Fibroblast of lung (primary cell): ENCODE measurements around the gene DONSON. TPM values are rescaled to one million over a fixed set of nuclear protein-coding genes. Genes with fewer than 3 reads are reported as not detected.

Source experiments
- DNase-seq, 2 donors: peaks; one replicate each; pipeline versions ENCODE4 v3.0.0 to v3.0.0-alpha.2; 2010; ENCODE audit warnings: low read depth in 2 of 2
- H2AFZ ChIP-seq: 2 replicates; pipeline ENCODE4 v1.5.1; 2012; ENCODE audit warnings: low read length, control low read depth, inconsistent platforms
- H3K27ac ChIP-seq: 2 replicates; pipeline ENCODE4 v1.5.1; 2011; ENCODE audit warnings: low read length, control low read depth; ENCODE audit not compliant: insufficient read depth
- H3K27me3 ChIP-seq: 2 replicates; pipeline ENCODE4 v1.5.1; 2011; ENCODE audit warnings: mild to moderate bottlenecking, low read length; ENCODE audit not compliant: control insufficient read depth, insufficient read depth
- H3K36me3 ChIP-seq: 2 replicates; pipeline ENCODE4 v1.5.1; 2011; ENCODE audit warnings: low read length; ENCODE audit not compliant: control insufficient read depth, insufficient read depth
- H3K4me1 ChIP-seq: 2 replicates; pipeline ENCODE4 v1.5.1; 2011; ENCODE audit warnings: low read length; ENCODE audit not compliant: control insufficient read depth, insufficient read depth; ENCODE audit errors: extremely low read depth
- H3K4me2 ChIP-seq: 2 replicates; pipeline ENCODE4 v1.5.1; 2011; ENCODE audit warnings: low read length, control low read depth; ENCODE audit not compliant: insufficient read depth; ENCODE audit errors: extremely low read depth
- H3K4me3 ChIP-seq, 4 experiments: fragments of 200-600 bp in 1 of 4; sonication (generic) in 1 of 4; replicated peaks in 1 of 4; 2 replicates each; pipeline ENCODE4 v1.5.1; 2011 to 2016; ENCODE audit warnings: low read length in 4 of 4, low read depth in 3 of 4, mild to moderate bottlenecking in 3 of 4, control low read depth in 2 of 4, inconsistent platforms in 1 of 4, mixed read lengths in 1 of 4; ENCODE audit not compliant: insufficient read depth in 1 of 4; ENCODE audit errors: control extremely low read depth in 1 of 4
- H3K79me2 ChIP-seq: 2 replicates; pipeline ENCODE4 v1.5.1; 2012; ENCODE audit warnings: mild to moderate bottlenecking, low read length, inconsistent platforms; ENCODE audit not compliant: control insufficient read depth, insufficient read depth
- H3K9ac ChIP-seq: 2 replicates; pipeline ENCODE4 v1.5.1; 2011; ENCODE audit warnings: mild to moderate bottlenecking, low read length, control low read depth; ENCODE audit not compliant: insufficient read depth
- H3K9me3 ChIP-seq: 2 replicates; pipeline ENCODE4 v1.5.1; 2012; ENCODE audit warnings: low read depth, low read length; ENCODE audit not compliant: control insufficient read depth, insufficient read depth
- H4K20me1 ChIP-seq: 2 replicates; pipeline ENCODE4 v1.5.1; 2011; ENCODE audit warnings: low read length; ENCODE audit not compliant: control insufficient read depth, insufficient read depth; ENCODE audit errors: extremely low read depth
- CTCF ChIP-seq, 2 donors: IDR thresholded peaks in 1 of 2; conservative IDR thresholded peaks in 1 of 2; 1 replicate in 1 of 2; 2 replicates in 1 of 2; pipeline ENCODE4 v1.5.1; 2011 to 2012; ENCODE audit warnings: low read length in 2 of 2, control low read depth in 1 of 2, inconsistent platforms in 1 of 2, low read depth in 1 of 2, mild to moderate bottlenecking in 1 of 2
- EZH2 ChIP-seq: IDR thresholded peaks from 2 replicates; pipeline ENCODE4 v1.5.1; 2012; ENCODE audit warnings: low read length, control low read depth, mild to moderate bottlenecking; ENCODE audit errors: missing control alignments
- polyA plus RNA-seq, 2 donors: library from polyadenylated mRNA; depleted of rRNA in 1 of 2; stranded (reverse) in 1 of 2; unstranded in 1 of 2; fragments of >200 nt; gene quantifications; 2 replicates each; pipeline ENCODE4 v1.2.1, GENCODE V29; 2011 to 2012; ENCODE audit warnings: missing spikeins in 1 of 2
- total RNA-seq: library from RNA; depleted of rRNA; stranded (reverse); fragments of >200 nt; gene quantifications from 2 replicates; pipeline ENCODE4 v1.2.1, GENCODE V29; 2014

The DONSON gene
- total and polyA plus RNA-seq, 2 donors (not counting 1 experiment from before 2014, with no cell fraction given), result 14.7 to 23.6 TPM

- H3K36me3 ChIP-seq, result peaks cover 49% of the 10 kb centered on the region
- no peak for TF ChIP-seq CTCF (conservative IDR thresholded peaks at IDR 0.05 in 1 of 2, IDR thresholded peaks at IDR 0.05 in 1 of 2; ENCODE audit: low read depth in 1 of 2, low read length in 2 of 2)
- no peak for TF ChIP-seq EZH2
- H3K4me2 ChIP-seq, result no peak overlapping the region
Measured at GRCh38 chr21:33551664-33552063, 36.8 kb downstream of the DONSON start.

GRCh38 chr21:33550772-33551660 lies 37.5 kb downstream of the DONSON start:
- Histone ChIP-seq H3K36me3 (peaks cover 47% of the 10 kb centered on the region), H3K4me1 (no peaks in the 10 kb centered on the region), H3K4me2 (no peak overlapping the region), H3K27me3 (no peaks in the 10 kb centered on the region), H3K9ac (no peak overlapping the region), H3K9me3 (no peaks in the 10 kb centered on the region), H3K4me3 (no peak overlapping the region), H3K27ac (no peak overlapping the region), H2AFZ (no peak overlapping the region), H3K79me2 (peaks cover 97% of the 10 kb centered on the region), H4K20me1 (peaks cover 5% of the 10 kb centered on the region)
- TF ChIP-seq CTCF (conservative IDR thresholded peaks at IDR 0.05 in 1 of 2, IDR thresholded peaks at IDR 0.05 in 1 of 2; ENCODE audit: low read depth in 1 of 2, low read length in 2 of 2), result no peak
- no peak for TF ChIP-seq EZH2
- DNase-seq, result no peak

More at GRCh38 chr21:33551664-33552063, 36.8 kb downstream of the DONSON start:
- Histone ChIP-seq H3K27me3 (no peaks in the 10 kb centered on the region), H3K9me3 (no peaks in the 10 kb centered on the region), H4K20me1 (peaks cover 4% of the 10 kb centered on the region), H3K4me3 (no peak overlapping the region), H2AFZ (no peak overlapping the region), H3K79me2 (peaks cover 95% of the 10 kb centered on the region), H3K27ac (no peak overlapping the region), H3K4me1 (no peaks in the 10 kb centered on the region), H3K9ac (no peak overlapping the region)
- DNase-seq, result no peak

- Histone ChIP-seq H3K4me1 (no peaks in the 10 kb centered on the region), H3K27ac (no peak overlapping the region), H3K9me3 (no peaks in the 10 kb centered on the region), H3K9ac (no peak overlapping the region), H4K20me1 (peaks cover 3% of the 10 kb centered on the region), H3K4me3 (no peak overlapping the region), H3K4me2 (no peak overlapping the region), H3K27me3 (no peaks in the 10 kb centered on the region), H3K36me3 (peaks cover 46% of the 10 kb centered on the region), H2AFZ (no peak overlapping the region), H3K79me2 (peaks cover 97% of the 10 kb centered on the region)
- no peak for DNase-seq
- TF ChIP-seq CTCF (conservative IDR thresholded peaks at IDR 0.05 in 1 of 2, IDR thresholded peaks at IDR 0.05 in 1 of 2; ENCODE audit: low read depth in 1 of 2, low read length in 2 of 2), result no peak
- no peak for TF ChIP-seq EZH2
Measured at GRCh38 chr21:33549848-33550771, 38.4 kb downstream of the DONSON start.
